ENCODE data around the gene ALG2. TPM values are rescaled to one million over a fixed set of nuclear protein-coding genes. Genes with fewer than 3 reads are reported as not detected.

The ALG2 gene
- total RNA-seq, 1 donor from 2014 or later = 25.0 TPM

GRCh38 chr9:99190597-99191283 lies 31.0 kb downstream of the ALG2 start:
- no peak for DNase-seq

GRCh38 chr9:99189887-99190596 lies 31.7 kb downstream of the ALG2 start:
- DNase-seq = no peak

GRCh38 chr9:99189186-99189585 lies 32.6 kb downstream of the ALG2 start:
- no peak for DNase-seq

- DNase-seq = no peak
Measured at GRCh38 chr9:99187311-99187710, 34.4 kb downstream of the ALG2 start.

GRCh38 chr9:99185934-99186333 lies 35.8 kb downstream of the ALG2 start:
- DNase-seq = no peak

GRCh38 chr9:99185348-99185632 lies 36.5 kb downstream of the ALG2 start:
- DNase-seq = no peak

- DNase-seq = peak; percentile 84
Measured at GRCh38 chr9:99184475-99185347, 37.0 kb downstream of the ALG2 start.

- no peak for DNase-seq
Measured at GRCh38 chr9:99184110-99184474, 37.6 kb downstream of the ALG2 start.

- no peak for DNase-seq
Measured at GRCh38 chr9:99183616-99184015, 38.1 kb downstream of the ALG2 start.

GRCh38 chr9:99182356-99182755 lies 39.4 kb downstream of the ALG2 start:
- no peak for DNase-seq

- no peak for DNase-seq
Measured at GRCh38 chr9:99181621-99182020, 40.1 kb downstream of the ALG2 start.

- no peak for DNase-seq
Measured at GRCh38 chr9:99181206-99181605, 40.5 kb downstream of the ALG2 start.

- DNase-seq = no peak
Measured at GRCh38 chr9:99180662-99181061, 41.1 kb downstream of the ALG2 start.

- no peak for DNase-seq
Measured at GRCh38 chr9:99180199-99180598, 41.5 kb downstream of the ALG2 start.

GRCh38 chr9:99178912-99179872 lies 42.5 kb downstream of the ALG2 start:
- DNase-seq = no peak

- no peak for DNase-seq
Measured at GRCh38 chr9:99177576-99178366, 44.0 kb downstream of the ALG2 start.

- no peak for DNase-seq
Measured at GRCh38 chr9:99176527-99177013, 45.2 kb downstream of the ALG2 start.

- no peak for DNase-seq
Measured at GRCh38 chr9:99173570-99174504, 47.9 kb downstream of the ALG2 start.

- no peak for DNase-seq
Measured at GRCh38 chr9:99172124-99173091, 49.3 kb downstream of the ALG2 start.
